SH-SY5Y (cell line): ENCODE results near the gene RAB10.

Experiments
- GATA2 ChIP-seq: IDR thresholded peaks from 2 replicates; pipeline ENCODE4 v1.6.1; 2011; ENCODE audit warnings: mild to moderate bottlenecking, low read depth, low read length
- GATA3 ChIP-seq: IDR thresholded peaks from 2 replicates; pipeline ENCODE4 v1.6.1; 2011; ENCODE audit warnings: low read depth, mild to moderate bottlenecking, low read length, moderate library complexity

- TF ChIP-seq GATA2 (no peak), GATA3 (no peak)
These were observed 84.8 kb downstream of the RAB10 start for GRCh38 chr2:26118682-26119081.
